Vagina (tissue), 2 donors: ENCODE data around the gene DBH.

Source experiments
- POLR2A ChIP-seq, 2 donors: fragments of 450-650 bp; IDR thresholded peaks; one replicate each; pipeline ENCODE4 v1.6.1; 2017; ENCODE audit warnings: antibody characterized with exemption in 2 of 2, mild to moderate bottlenecking in 2 of 2, moderate library complexity in 2 of 2
- POLR2AphosphoS5 ChIP-seq, 2 donors: sonication (generic); formaldehyde crosslinking; IDR thresholded peaks; one replicate each; pipeline ENCODE4 v1.9.0; 2017; ENCODE audit warnings: antibody characterized with exemption in 2 of 2, mild to moderate bottlenecking in 2 of 2, low read depth in 1 of 2; ENCODE audit not compliant: insufficient read depth in 1 of 2
- TF ChIP-seq, protein P1 (sequence below), 3 experiments: fragments of 450-650 bp in 2 of 3; fragments of 200-600 bp in 1 of 3; sonication (generic) in 1 of 3; IDR thresholded peaks; one replicate each; pipeline ENCODE4 v1.5.1; 2017 to 2019; ENCODE audit warnings: antibody characterized with exemption in 3 of 3, mild to moderate bottlenecking in 2 of 3, moderate library complexity in 2 of 3

DNA sequence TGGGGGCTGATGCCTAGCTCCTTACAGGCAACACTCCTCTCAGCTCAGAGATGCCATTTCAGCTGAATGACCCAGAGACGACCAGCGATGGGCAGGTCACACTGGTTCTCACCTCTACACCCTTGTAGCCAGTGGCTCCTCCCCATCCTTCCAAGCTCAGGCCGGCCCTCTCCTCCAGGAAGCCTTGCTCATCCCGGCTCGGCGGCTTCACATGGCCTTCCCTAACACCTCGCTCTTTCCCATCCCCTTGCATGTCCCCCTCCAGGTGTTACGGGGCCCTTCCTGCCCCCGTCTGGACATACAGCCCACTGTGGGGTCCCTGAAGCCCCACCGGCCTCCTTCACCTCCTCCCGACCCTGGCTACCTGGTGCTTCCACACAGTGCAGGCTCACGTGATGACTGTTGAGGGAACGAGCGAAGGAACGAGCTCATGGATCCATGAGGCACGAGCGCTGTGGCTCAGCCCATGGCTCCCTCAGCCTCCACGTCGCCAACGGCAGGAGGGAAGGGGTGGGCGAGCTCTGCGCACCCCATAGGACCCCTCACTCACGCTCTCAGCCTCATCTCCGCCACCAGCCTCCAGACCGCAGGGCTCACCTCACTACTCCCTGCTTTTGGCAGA is 56.3 kb downstream of the DBH start:
- TF ChIP-seq POLR2A (IDR thresholded peaks at IDR 0.05) (no peak), POLR2AphosphoS5 (IDR thresholded peaks at IDR 0.05; ENCODE audit: insufficient read depth in 1 of 2, low read depth in 1 of 2) (no peak)
- TF ChIP-seq, protein P1, sequence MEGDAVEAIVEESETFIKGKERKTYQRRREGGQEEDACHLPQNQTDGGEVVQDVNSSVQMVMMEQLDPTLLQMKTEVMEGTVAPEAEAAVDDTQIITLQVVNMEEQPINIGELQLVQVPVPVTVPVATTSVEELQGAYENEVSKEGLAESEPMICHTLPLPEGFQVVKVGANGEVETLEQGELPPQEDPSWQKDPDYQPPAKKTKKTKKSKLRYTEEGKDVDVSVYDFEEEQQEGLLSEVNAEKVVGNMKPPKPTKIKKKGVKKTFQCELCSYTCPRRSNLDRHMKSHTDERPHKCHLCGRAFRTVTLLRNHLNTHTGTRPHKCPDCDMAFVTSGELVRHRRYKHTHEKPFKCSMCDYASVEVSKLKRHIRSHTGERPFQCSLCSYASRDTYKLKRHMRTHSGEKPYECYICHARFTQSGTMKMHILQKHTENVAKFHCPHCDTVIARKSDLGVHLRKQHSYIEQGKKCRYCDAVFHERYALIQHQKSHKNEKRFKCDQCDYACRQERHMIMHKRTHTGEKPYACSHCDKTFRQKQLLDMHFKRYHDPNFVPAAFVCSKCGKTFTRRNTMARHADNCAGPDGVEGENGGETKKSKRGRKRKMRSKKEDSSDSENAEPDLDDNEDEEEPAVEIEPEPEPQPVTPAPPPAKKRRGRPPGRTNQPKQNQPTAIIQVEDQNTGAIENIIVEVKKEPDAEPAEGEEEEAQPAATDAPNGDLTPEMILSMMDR (IDR thresholded peaks at IDR 0.05): no peak
